Nephron (organoid): ENCODE data around the gene KRTAP12-3.
"Not testable (repeated sequence)": the region's sequence is repeated elsewhere in the genome, so short reads cannot be mapped to it uniquely, and the experiment has no call there.

Source experiments
- H3K27ac Mint-ChIP-seq, 3 experiments: 2 replicates each; pipeline ENCODE4 v1.8.0; 2020; ENCODE audit warnings: mixed read lengths in 3 of 3, mild to moderate bottlenecking in 2 of 3, moderate library complexity in 1 of 3
- H3K27me3 Mint-ChIP-seq: 2 replicates; pipeline ENCODE4 v1.8.0; 2021; ENCODE audit warnings: low read depth, mild to moderate bottlenecking, moderate library complexity, mixed read lengths
- H3K36me3 Mint-ChIP-seq: 2 replicates; pipeline ENCODE4 v1.8.0; 2020; ENCODE audit warnings: low read depth, mixed read lengths
- H3K4me1 Mint-ChIP-seq: 2 replicates; pipeline ENCODE4 v1.8.0; 2020; ENCODE audit warnings: mixed read lengths
- H3K4me3 Mint-ChIP-seq, 3 experiments: 2 replicates each; pipeline ENCODE4 v1.8.0; 2020; ENCODE audit warnings: mild to moderate bottlenecking in 3 of 3, mixed read lengths in 3 of 3, moderate library complexity in 2 of 3
- H3K9me3 Mint-ChIP-seq: 2 replicates; pipeline ENCODE4 v1.8.0; 2020; ENCODE audit warnings: mixed read lengths
- CTCF ChIP-seq, 3 experiments: fragments of 200-600 bp; sonication (generic); IDR thresholded peaks; one replicate each; pipeline ENCODE4 v1.5.0; 2021; ENCODE audit warnings: antibody characterized with exemption in 3 of 3; ENCODE audit not compliant: unreplicated experiment in 3 of 3

Gene KRTAP12-3

GRCh38 chr21:44625756-44626155 lies 32.0 kb upstream of the KRTAP12-3 start:
- peaks cover 18% of the 10 kb centered on the region for H3K27me3 Mint-ChIP-seq
- TF ChIP-seq CTCF (IDR thresholded peaks at IDR 0.05; ENCODE audit: unreplicated experiment in 3 of 3) = no peak
- H3K36me3 Mint-ChIP-seq = peaks cover 23% of the 10 kb centered on the region
- H3K9me3 Mint-ChIP-seq = peaks cover 44% of the 10 kb centered on the region
- no peak overlapping the region for H3K27ac Mint-ChIP-seq
- no peak overlapping the region for H3K4me3 Mint-ChIP-seq
- H3K4me1 Mint-ChIP-seq = no peaks in the 10 kb centered on the region

GRCh38 chr21:44626262-44626661 lies 31.5 kb upstream of the KRTAP12-3 start:
- Mint-ChIP-seq H3K9me3 (peaks cover 47% of the 10 kb centered on the region), H3K27ac (no peak overlapping the region), H3K27me3 (peaks cover 21% of the 10 kb centered on the region), H3K4me3 (no peak overlapping the region), H3K36me3 (peaks cover 26% of the 10 kb centered on the region), H3K4me1 (no peaks in the 10 kb centered on the region)
- no peak for TF ChIP-seq CTCF (IDR thresholded peaks at IDR 0.05; ENCODE audit: unreplicated experiment in 3 of 3)

- H3K4me1 Mint-ChIP-seq = no peaks in the 10 kb centered on the region
- peaks cover 21% of the 10 kb centered on the region for H3K27me3 Mint-ChIP-seq
- H3K36me3 Mint-ChIP-seq = peaks cover 26% of the 10 kb centered on the region
- H3K27ac Mint-ChIP-seq = no peak within 1 kb of the TSS
- peaks cover 49% of the 10 kb centered on the region for H3K9me3 Mint-ChIP-seq
- H3K4me3 Mint-ChIP-seq = no peak within 1 kb of the TSS
- no peak for TF ChIP-seq CTCF (IDR thresholded peaks at IDR 0.05; ENCODE audit: unreplicated experiment in 3 of 3)
Observed at GRCh38 chr21:44626673-44627143, 31.0 kb upstream of the KRTAP12-3 start, which contains the start of gene KRTAP10-9. KRTAP10-9 (plus strand) TSS chr21:44627093; CDS start chr21:44627172, 79 bp downstream.

- H3K27me3 Mint-ChIP-seq = peaks cover 21% of the 10 kb centered on the region
- H3K4me3 Mint-ChIP-seq, H3K27ac Mint-ChIP-seq, H3K4me1 Mint-ChIP-seq: not testable (repeated sequence)
- H3K36me3 Mint-ChIP-seq = peaks cover 26% of the 10 kb centered on the region
- H3K9me3 Mint-ChIP-seq = peaks cover 51% of the 10 kb centered on the region
Observed at GRCh38 chr21:44627181-44627822, 30.4 kb upstream of the KRTAP12-3 start.

- Mint-ChIP-seq H3K36me3 (peaks cover 26% of the 10 kb centered on the region), H3K27me3 (peaks cover 21% of the 10 kb centered on the region), H3K9me3 (peaks cover 49% of the 10 kb centered on the region)
- H3K4me1 Mint-ChIP-seq, H3K4me3 Mint-ChIP-seq, H3K27ac Mint-ChIP-seq: not testable (repeated sequence)
Observed at GRCh38 chr21:44627831-44628233, 29.9 kb upstream of the KRTAP12-3 start.

GRCh38 chr21:44628707-44629391 lies 28.9 kb upstream of the KRTAP12-3 start:
- no peak for TF ChIP-seq CTCF (IDR thresholded peaks at IDR 0.05; ENCODE audit: unreplicated experiment in 3 of 3)
- peaks cover 44% of the 10 kb centered on the region for H3K9me3 Mint-ChIP-seq
- no peaks in the 10 kb centered on the region for H3K4me1 Mint-ChIP-seq
- peaks cover 20% of the 10 kb centered on the region for H3K36me3 Mint-ChIP-seq
- no peak overlapping the region for H3K27ac Mint-ChIP-seq
- H3K27me3 Mint-ChIP-seq = peaks cover 26% of the 10 kb centered on the region
- H3K4me3 Mint-ChIP-seq = no peak overlapping the region

- H3K4me3 Mint-ChIP-seq = no peak overlapping the region
Observed at GRCh38 chr21:44630440-44630839, 27.3 kb upstream of the KRTAP12-3 start.

More at GRCh38 chr21:44630440-44630839, 27.3 kb upstream of the KRTAP12-3 start:
- TF ChIP-seq CTCF (IDR thresholded peaks at IDR 0.05; ENCODE audit: unreplicated experiment in 3 of 3) = no peak
- peaks cover 13% of the 10 kb centered on the region for H3K36me3 Mint-ChIP-seq
- H3K4me1 Mint-ChIP-seq = no peaks in the 10 kb centered on the region
- H3K9me3 Mint-ChIP-seq = peaks cover 35% of the 10 kb centered on the region
- peaks cover 30% of the 10 kb centered on the region for H3K27me3 Mint-ChIP-seq
- H3K27ac Mint-ChIP-seq = no peak overlapping the region
